Endothelial cell of umbilical vein (primary cell): Measurements from ENCODE around the gene MYMK. TPM values are rescaled to one million over a fixed set of nuclear protein-coding genes. Genes with fewer than 3 reads are reported as not detected.

Source experiments
- BruUV-seq: library from RNA; stranded (reverse); fragments of 400-500 nt; replicated peaks from 2 replicates; lab custom pipeline; 2021; lab: Mats Ljungman, UMichigan
- CTCF ChIA-PET: fragments of 300-600, 350-600 bp; sonication (Branson Sonifier 250); formaldehyde crosslinking; loops from one replicate; lab custom pipeline; 2021; ENCODE audit warnings: antibody characterized with exemption, inconsistent platforms; lab: Charles Lee
- POLR2A ChIA-PET: fragments of 300-600, 350-600 bp; sonication (Branson Sonifier 250); formaldehyde crosslinking; loops from one replicate; lab custom pipeline; 2021; ENCODE audit warnings: antibody characterized with exemption, inconsistent platforms; lab: Charles Lee
- DNase-seq: peaks from one replicate; pipeline ENCODE4 v3.0.0-alpha.2; 2011; ENCODE audit warnings: low read depth, low spot score
- FAIRE-seq: peaks from 2 replicates; lab custom pipeline; 2011; peaks lifted over from hg19 to GRCh38; lab: Jason Lieb, UNC
- H2AFZ ChIP-seq: 2 replicates; pipeline ENCODE4 v1.6.0; 2012; ENCODE audit warnings: low read depth, low read length, control low read depth, inconsistent platforms
- H3K27ac ChIP-seq: 2 replicates; pipeline ENCODE4 v1.5.1; 2011; ENCODE audit warnings: low read depth, mild to moderate bottlenecking, control low read depth, low read length, moderate library complexity; ENCODE audit not compliant: insufficient read depth
- H3K27me3 ChIP-seq, 2 experiments: 2 replicates each; pipeline versions ENCODE4 v1.6.0 to v1.6.1; 2011; ENCODE audit warnings: low read length in 2 of 2, mixed read lengths in 1 of 2; ENCODE audit not compliant: control insufficient read depth in 2 of 2, insufficient read depth in 2 of 2
- H3K36me3 ChIP-seq, 2 experiments: 2 replicates in 1 of 2; 3 replicates in 1 of 2; pipeline ENCODE4 v1.5.1; 2011; ENCODE audit warnings: low read length in 2 of 2, mild to moderate bottlenecking in 1 of 2, moderate library complexity in 1 of 2; ENCODE audit not compliant: control insufficient read depth in 2 of 2, insufficient read depth in 2 of 2; ENCODE audit errors: extremely low read depth in 1 of 2
- H3K4me1 ChIP-seq: 3 replicates; pipeline ENCODE4 v1.5.1; 2011; ENCODE audit warnings: mild to moderate bottlenecking, low read length; ENCODE audit not compliant: control insufficient read depth, insufficient read depth; ENCODE audit errors: extremely low read depth
- H3K4me2 ChIP-seq: 2 replicates; pipeline ENCODE4 v1.6.1; 2011; ENCODE audit warnings: low read length, control low read depth, mixed read lengths; ENCODE audit not compliant: insufficient read depth
- H3K4me3 ChIP-seq, 3 experiments: fragments of 200-600 bp in 1 of 3; sonication (generic), shearing (Covaris generic) in 1 of 3; replicated peaks in 1 of 3; 2 replicates each; pipeline ENCODE4 v1.5.1; 2011 to 2016; ENCODE audit warnings: control low read depth in 3 of 3, low read length in 3 of 3, mild to moderate bottlenecking in 2 of 3, inconsistent platforms in 1 of 3, low read depth in 1 of 3, moderate library complexity in 1 of 3; ENCODE audit not compliant: insufficient read depth in 1 of 3
- H3K79me2 ChIP-seq: 2 replicates; pipeline ENCODE4 v1.6.0; 2012; ENCODE audit warnings: low read length, inconsistent platforms; ENCODE audit not compliant: control insufficient read depth, insufficient read depth
- H3K9ac ChIP-seq: replicated peaks from 2 replicates; pipeline ENCODE3; 2011; ENCODE audit warnings: low read length, control low read depth; ENCODE audit not compliant: insufficient read depth; ENCODE audit errors: extremely low read depth
- H3K9me1 ChIP-seq: replicated peaks from 3 replicates; pipeline ENCODE4 v1.6.0; 2011; ENCODE audit warnings: mild to moderate bottlenecking, low read length; ENCODE audit not compliant: control insufficient read depth, insufficient read depth; ENCODE audit errors: extremely low read depth
- H3K9me3 ChIP-seq: replicated peaks from 2 replicates; pipeline ENCODE4 v1.5.1; 2012; ENCODE audit warnings: low read length, inconsistent platforms; ENCODE audit not compliant: control insufficient read depth, insufficient read depth
- H4K20me1 ChIP-seq: replicated peaks from 2 replicates; pipeline ENCODE3; 2011; ENCODE audit warnings: mild to moderate bottlenecking, low read length; ENCODE audit not compliant: control insufficient read depth, insufficient read depth; ENCODE audit errors: extremely low read depth
- CTCF ChIP-seq, 2 donors: IDR thresholded peaks; 1 replicate in 1 of 2; 2 replicates in 1 of 2; pipeline ENCODE4 v1.5.1; 2011; ENCODE audit warnings: low read length in 2 of 2, mild to moderate bottlenecking in 2 of 2, moderate library complexity in 2 of 2, control low read depth in 1 of 2, inconsistent platforms in 1 of 2, low read depth in 1 of 2; ENCODE audit not compliant: insufficient read depth in 1 of 2; ENCODE audit errors: extremely low read depth in 1 of 2
- EZH2 ChIP-seq: IDR thresholded peaks from 2 replicates; pipeline ENCODE4 v1.6.1; 2012; ENCODE audit warnings: borderline replicate concordance, low read depth, mild to moderate bottlenecking, moderate library complexity, low read length, inconsistent platforms; ENCODE audit not compliant: severe bottlenecking
- FOS ChIP-seq: IDR thresholded peaks from 2 replicates; pipeline ENCODE4 v1.6.1; 2011; ENCODE audit warnings: mild to moderate bottlenecking, low read length, moderate library complexity, borderline replicate concordance; ENCODE audit not compliant: insufficient read depth
- GATA2 ChIP-seq: IDR thresholded peaks from 2 replicates; pipeline ENCODE4 v1.7.0; 2011; ENCODE audit warnings: low read depth, mild to moderate bottlenecking, moderate library complexity, mixed read lengths, low read length; ENCODE audit not compliant: insufficient read length, insufficient read depth
- JUN ChIP-seq: IDR thresholded peaks from 2 replicates; pipeline ENCODE4 v1.6.1; 2011; ENCODE audit warnings: borderline replicate concordance, low read depth; ENCODE audit not compliant: insufficient read length, insufficient read depth
- MAX ChIP-seq: IDR thresholded peaks from 2 replicates; pipeline ENCODE4 v1.6.1; 2011; ENCODE audit not compliant: insufficient read depth, insufficient read length
- MYC ChIP-seq: IDR thresholded peaks from one replicate; pipeline ENCODE4 v1.6.1; 2011; ENCODE audit warnings: mild to moderate bottlenecking, low read depth, low read length
- POLR2A ChIP-seq: IDR thresholded peaks from 2 replicates; pipeline ENCODE4 v1.6.1; 2012; ENCODE audit warnings: low read depth, mild to moderate bottlenecking, control low read depth, low read length
- POLR2AphosphoS5 ChIP-seq: IDR thresholded peaks from 2 replicates; pipeline ENCODE4 v1.6.1; 2012; ENCODE audit warnings: low read depth, mild to moderate bottlenecking, control low read depth, low read length, moderate library complexity; ENCODE audit not compliant: insufficient read depth
- dilution Hi-C: fragments of 300-500 bp; cut with MboI; formaldehyde crosslinking; loops from one replicate; pipeline ENCODE4 v1.15.0; 2019; ENCODE audit warnings: low sequenced_read_pairs; ENCODE audit not compliant: extremely low pct_ligation_motif_present
- intact Hi-C: fragments of 100-400 bp; cut with micrococcal nuclease; formaldehyde crosslinking; loops from one replicate; pipeline ENCODE4 v1.10.0; 2022
- polyA plus RNA-seq, 4 experiments: library from polyadenylated mRNA; depleted of rRNA in 3 of 4; stranded (reverse) in 3 of 4; unstranded in 1 of 4; fragments of >200 nt; gene quantifications; 2 replicates each; pipeline versions ENCODE4 v1.2.1 to v1.2.3, GENCODE V29; 2011 to 2012; ENCODE audit warnings: missing spikeins in 1 of 4
- total RNA-seq: library from RNA; stranded (reverse); gene quantifications from 2 replicates; pipeline ENCODE4 v1.2.3, GENCODE V29; 2021

Gene MYMK
- total and polyA plus RNA-seq, 2 donors (not counting 3 experiments of a cell fraction or from before 2014, with no cell fraction given): not detected

- Histone ChIP-seq H3K4me2 (no peak overlapping the region), H3K4me1 (peaks cover 6% of the 10 kb centered on the region), H3K9me1 (no peaks in the 10 kb centered on the region), H3K9me3 (no peaks in the 10 kb centered on the region), H3K79me2 (peaks cover 8% of the 10 kb centered on the region), H3K4me3 (no peak overlapping the region), H4K20me1 (no peaks in the 10 kb centered on the region), H3K36me3 (peaks cover 3 to 36% of the 10 kb centered on the region in 2 experiments), H3K9ac (no peak overlapping the region), H3K27ac (no peak overlapping the region), H3K27me3 (no peaks in the 10 kb centered on the region), H2AFZ (no peak overlapping the region)
- DNase-seq: no peak
- BruUV-seq: no TSS peak
- no peak for FAIRE-seq
- ChIA-PET POLR2A (no interaction called here), CTCF (interaction anchor here (0.8 to 1.1 kb wide), 2 partner anchors 11 kb away, joined by 3 read pairs; no protein-coding TSS in a partner anchor)
- dilution Hi-C loops (no loop called here), intact Hi-C loops (no loop called here)
- TF ChIP-seq MYC (no peak), JUN (no peak), POLR2AphosphoS5 (no peak), MAX (no peak), GATA2 (no peak), FOS (no peak), POLR2A (no peak), EZH2 (no peak), CTCF (IDR thresholded peaks at IDR 0.05; ENCODE audit: extremely low read depth in 1 of 2, insufficient read depth in 1 of 2, low read depth in 1 of 2, low read length in 2 of 2) (no peak)
Observed at GRCh38 chr9:133475292-133476012, 49.3 kb downstream of the MYMK start.
